Hippocampal formation (tissue), 2 donors: ENCODE data around the gene DCP2.

Experiments used
- DNase-seq, 2 donors: peaks; one replicate each; lab custom pipeline; 2025; lab: John Stamatoyannopoulos, UW

DCP2 gene

DNA sequence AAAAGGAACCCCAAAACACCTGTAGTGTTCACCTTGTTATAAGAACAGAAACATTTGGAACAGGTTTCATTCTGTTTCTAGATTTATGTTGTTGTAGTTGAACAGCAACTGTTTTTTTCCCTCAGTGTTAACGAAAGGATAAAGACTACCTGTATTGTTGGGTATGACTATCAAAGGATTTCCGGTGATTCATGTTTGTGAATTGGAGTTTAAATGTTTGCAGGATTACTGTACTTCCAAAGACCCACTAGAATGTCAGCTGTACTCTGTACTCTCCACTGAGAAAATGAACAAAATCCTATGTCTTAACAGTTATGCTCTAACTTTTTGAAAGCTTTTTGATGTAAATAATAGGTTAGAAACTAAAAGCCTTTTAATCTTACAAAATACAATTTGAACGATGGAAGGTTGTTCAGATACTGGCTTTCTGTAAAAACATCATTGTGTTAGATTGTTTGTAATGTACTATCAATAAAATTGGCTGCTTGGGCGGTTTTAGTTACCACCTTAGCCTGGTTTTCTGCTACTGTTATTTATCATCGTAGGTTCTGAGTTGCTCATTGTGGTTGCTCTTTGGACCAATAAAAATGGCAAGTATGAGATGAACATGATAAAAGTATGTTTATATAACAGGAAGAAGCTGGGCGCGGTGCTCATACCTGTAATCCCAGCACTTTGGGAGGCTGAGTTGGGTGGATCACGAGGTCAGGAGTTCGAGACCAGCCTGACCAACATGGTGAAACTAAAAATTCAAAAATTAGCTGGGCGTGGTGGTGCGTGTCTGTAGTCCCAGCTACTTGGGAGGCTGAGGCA, 44.1 kb downstream of the DCP2 start:
- no peak for DNase-seq

GRCh38 chr5:113022661-113023060, 46.1 kb downstream of the DCP2 start:
- no peak for DNase-seq

DNA sequence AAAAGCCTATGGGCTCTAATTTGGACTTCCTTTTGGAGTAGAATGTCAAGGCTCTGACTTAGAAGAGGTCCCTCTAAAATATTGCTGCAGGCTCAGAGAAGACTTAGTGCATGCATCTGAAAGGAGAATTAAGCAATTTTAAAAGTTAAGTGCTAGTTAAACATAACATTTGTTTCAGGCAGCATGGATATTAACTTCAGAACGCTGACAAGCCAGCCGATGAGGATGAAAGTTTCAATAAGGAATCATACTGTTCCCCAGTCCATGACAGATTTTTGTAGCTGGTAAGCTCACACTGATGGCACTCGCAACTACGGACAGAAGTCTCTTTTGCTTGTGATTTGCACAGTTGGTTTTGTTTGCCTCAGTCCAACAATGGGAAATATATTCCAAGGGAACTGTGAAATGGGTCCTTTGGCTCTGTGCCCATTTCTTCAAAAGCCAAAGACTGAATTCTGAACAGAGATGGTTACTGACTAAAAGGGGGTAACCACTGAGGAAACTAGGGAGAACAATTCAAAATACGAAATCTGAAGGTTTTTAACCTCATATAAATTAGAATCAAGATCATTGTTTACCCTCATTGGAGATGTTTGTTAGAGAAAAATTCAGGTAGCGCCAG, 47.6 kb downstream of the DCP2 start:
- DNase-seq = no peak

DNA sequence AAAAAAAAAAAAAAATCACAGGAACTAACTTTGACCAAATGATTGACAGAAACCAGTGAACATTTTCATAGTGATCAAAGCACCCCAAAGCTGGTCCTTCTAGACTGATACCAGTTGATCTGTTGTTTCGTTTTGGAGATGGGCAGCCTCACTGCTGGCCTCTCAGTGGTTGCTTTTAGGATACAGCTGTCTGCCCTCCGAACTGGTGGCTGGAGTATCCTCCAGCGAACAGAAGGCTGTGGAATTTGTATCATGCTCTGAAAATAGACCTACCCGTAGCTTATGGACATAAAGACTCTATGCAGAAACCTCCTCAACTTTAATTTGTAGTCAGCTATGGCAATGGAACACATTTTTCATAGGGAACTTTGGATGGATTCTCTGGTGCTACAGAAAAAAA, 49.0 kb downstream of the DCP2 start:
- no peak for DNase-seq

DNA sequence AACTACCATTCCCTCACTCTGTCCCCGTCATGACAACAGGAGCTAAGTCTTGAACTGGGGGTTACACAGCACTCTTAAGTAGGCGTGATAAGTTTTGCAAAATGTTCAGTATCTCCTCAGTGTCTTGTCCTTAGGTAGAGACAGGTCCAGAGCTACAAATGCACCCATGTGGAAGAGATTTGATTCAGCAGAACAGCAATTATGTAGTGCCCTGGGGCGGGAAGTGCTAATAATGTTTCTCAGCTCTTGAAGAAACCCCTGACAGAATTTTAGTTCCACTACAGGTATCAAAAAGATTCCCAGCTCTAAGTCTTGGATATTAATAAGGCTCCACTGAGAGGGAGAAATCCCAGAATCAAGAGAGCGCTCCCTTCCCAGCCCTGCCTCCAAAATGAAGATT, 49.6 kb downstream of the DCP2 start:
- DNase-seq = no peak

- DNase-seq = no peak
Observed at GRCh38 chr5:113027015-113027414, 50.4 kb downstream of the DCP2 start.

GRCh38 chr5:113027431-113027830, 50.8 kb downstream of the DCP2 start:
- no peak for DNase-seq

DNA sequence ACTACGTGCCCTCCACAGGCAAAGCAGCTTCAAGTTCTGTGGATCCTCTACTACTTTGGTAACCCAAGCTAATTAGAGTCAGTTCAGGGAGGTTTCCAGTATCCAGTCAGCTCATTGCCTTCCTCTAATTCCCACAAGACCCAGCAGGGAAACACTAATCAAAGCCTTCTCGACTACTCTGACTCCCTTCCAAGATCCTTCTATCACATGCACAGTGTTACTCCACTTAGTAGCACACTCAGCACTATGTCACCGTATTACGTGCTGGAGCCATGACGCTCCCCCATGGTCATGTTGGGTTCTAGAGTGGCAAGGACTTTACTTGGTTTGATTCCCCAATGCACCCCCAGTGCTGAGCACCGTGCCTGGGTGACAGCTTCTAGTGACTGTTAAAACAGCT, 53.0 kb downstream of the DCP2 start:
- no peak for DNase-seq

DNA sequence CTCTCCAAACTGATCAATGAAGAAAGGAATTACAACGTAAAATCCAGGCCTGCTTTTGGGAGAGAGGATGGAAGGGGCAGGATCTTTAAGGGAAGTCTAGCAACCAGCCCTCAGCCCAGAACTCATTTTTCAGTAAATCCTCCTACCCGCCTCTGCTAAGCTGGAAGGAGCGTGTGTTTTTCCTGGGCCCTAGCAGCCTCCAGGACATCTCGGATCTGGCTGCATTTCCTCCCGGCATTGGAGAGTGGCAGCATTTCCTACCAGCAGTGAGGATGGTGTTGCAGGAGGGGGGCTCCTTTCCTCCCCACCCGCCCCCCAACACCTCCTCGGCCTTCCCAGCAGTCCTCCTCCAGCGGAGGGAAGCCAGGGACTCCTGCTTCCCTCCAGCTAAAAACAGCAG, 54.5 kb downstream of the DCP2 start:
- DNase-seq = no peak

GRCh38 chr5:113031557-113031956, 55.0 kb downstream of the DCP2 start:
- DNase-seq = no peak

- no peak for DNase-seq
Observed at GRCh38 chr5:113034182-113034773, 57.7 kb downstream of the DCP2 start.

DNA sequence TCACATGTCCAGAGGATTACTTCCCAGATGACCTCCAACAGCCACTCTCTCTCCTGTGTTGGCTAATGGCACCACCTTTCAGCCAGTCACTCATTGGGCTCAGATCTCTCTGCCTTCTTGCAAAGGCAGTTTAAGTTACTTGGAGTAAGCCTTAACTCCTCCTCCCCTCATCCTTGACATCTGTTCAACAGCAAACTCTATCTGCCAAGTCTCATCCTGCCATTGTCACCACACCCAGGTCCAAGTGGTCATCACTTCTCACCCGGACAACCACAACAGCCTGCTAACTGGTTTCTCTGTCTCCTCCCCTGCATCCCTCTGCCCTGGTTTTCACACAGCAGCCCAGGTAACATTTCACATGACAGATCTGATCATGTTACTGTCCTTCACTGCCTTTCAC, 58.5 kb downstream of the DCP2 start:
- DNase-seq = no peak

DNA sequence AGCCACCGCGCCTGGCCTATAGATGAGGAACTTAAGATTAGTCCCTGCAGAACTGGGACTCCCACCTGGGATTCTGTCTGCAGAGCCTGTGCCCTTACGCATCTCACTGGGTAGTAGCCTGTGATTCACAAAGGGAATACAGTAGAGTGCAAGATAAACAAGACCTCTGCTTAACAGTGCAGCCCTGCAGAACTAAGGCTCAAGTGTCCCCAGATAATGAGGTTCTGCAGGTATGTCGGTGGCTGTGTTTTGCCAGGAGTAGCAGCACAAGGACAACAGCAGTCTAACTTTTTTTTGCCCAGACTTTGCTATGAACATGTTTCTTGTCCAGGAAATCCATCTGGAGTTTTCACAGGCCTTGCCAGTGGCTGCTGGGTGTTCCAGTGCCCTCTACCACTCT, 59.7 kb downstream of the DCP2 start:
- no peak for DNase-seq

GRCh38 chr5:113036826-113037225, 60.2 kb downstream of the DCP2 start:
- DNase-seq = no peak

DNA sequence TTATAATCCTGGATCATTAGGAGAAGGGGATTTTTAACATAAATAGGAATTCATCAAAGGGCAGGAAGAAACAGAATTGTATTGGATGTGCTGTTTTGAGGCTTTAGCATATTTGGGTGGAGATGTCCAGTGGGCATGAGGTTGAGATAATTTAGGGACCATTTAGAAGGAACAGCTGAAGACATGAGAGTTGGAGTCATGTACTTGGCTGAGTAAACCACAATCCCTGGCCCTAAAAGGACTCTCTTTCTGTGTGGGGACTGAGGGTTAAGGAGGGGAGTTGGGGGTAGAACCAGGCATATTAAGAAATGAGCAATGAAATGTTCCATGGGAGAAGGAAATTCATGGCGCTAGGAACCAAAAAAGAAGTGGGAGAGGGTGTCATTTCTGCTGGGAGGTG, 61.5 kb downstream of the DCP2 start:
- no peak for DNase-seq

GRCh38 chr5:113038714-113039113, 62.1 kb downstream of the DCP2 start:
- no peak for DNase-seq

- DNase-seq = no peak
Observed at GRCh38 chr5:113039229-113039933, 62.8 kb downstream of the DCP2 start.

DNA sequence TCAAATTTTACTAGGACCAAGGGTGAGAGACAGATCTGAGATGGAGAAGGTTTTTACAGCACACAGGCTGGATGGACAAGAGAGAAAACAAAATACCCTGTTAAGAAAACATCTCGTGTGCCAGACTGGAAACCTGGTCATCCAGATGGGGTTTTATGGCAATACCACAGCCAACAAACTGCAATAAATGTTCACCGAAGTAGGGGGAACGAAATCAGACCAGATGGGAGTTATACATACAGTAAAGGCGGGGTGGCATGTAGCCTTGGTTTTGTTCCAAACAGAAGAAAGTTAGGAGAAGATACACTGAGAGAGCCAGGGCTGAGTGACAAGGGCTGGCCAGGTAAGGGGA, 63.3 kb downstream of the DCP2 start:
- no peak for DNase-seq

DNA sequence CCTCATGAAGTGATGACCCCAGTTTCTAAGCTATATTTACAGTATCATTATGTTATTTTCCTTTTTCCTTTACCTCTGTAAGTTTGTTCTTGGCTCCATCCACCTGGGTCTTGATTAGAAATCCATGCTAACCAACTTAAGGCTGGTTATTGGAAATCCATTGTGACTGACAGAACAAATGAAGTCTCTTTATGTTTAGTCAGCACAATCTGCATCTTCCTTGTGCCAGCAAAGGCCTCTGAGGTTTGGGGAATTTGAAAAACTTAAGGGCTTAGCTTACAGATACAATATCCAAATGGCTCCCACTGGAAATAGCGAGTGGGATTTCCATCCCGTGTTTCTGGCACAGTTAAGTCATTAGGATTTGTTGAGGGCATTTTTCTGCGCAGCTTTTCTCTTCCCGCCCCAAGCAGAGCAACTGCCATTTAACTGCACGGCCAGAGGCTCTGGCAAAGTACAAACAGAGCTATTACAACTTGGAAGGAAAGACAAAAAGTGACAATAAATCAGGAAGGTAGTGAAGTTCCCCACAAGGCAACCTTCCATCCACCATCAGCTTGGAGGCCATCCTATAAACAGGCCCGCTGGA, 64.2 kb downstream of the DCP2 start:
- DNase-seq = no peak

- no peak for DNase-seq
Observed at GRCh38 chr5:113042491-113043243, 66.1 kb downstream of the DCP2 start.

- DNase-seq = no peak
Observed at GRCh38 chr5:113043491-113043931, 66.9 kb downstream of the DCP2 start.
